ENCODE data around the gene SBF2.
A peak's percentile ranks its signal among the peaks of the same experiment; 100 is the strongest.
"Not testable (repeated sequence)": the region's sequence is repeated elsewhere in the genome, so short reads cannot be mapped to it uniquely, and the experiment has no call there.

The SBF2 gene

GRCh38 chr11:10097615-10098014, 196.4 kb downstream of the SBF2 start:
- no peak overlapping the region for H3K4me3 ChIP-seq (ENCODE audit: low read depth, low read length)
- TF ChIP-seq CTCF (IDR thresholded peaks at IDR 0.05; ENCODE audit: low read depth, low read length) (no peak), POLR2A (IDR thresholded peaks at IDR 0.05; ENCODE audit: extremely low read depth, insufficient read length) (no peak), MYC (IDR thresholded peaks at IDR 0.05; ENCODE audit: low read depth, low read length) (no peak), MAX (IDR thresholded peaks at IDR 0.05; ENCODE audit: low read depth, low read length) (no peak)
- DNase-seq (ENCODE audit: low read depth): no peak

- no peak overlapping the region for H3K4me3 ChIP-seq (ENCODE audit: low read depth, low read length)
- DNase-seq (ENCODE audit: low read depth): no peak
- TF ChIP-seq CTCF (IDR thresholded peaks at IDR 0.05; ENCODE audit: low read depth, low read length) (no peak), MYC (IDR thresholded peaks at IDR 0.05; ENCODE audit: low read depth, low read length) (no peak), POLR2A (IDR thresholded peaks at IDR 0.05; ENCODE audit: extremely low read depth, insufficient read length) (no peak), MAX (IDR thresholded peaks at IDR 0.05; ENCODE audit: low read depth, low read length) (no peak)
Measured at GRCh38 chr11:10096987-10097386, 197.0 kb downstream of the SBF2 start.

- H3K4me3 ChIP-seq (ENCODE audit: low read depth, low read length): no peak overlapping the region
- DNase-seq (ENCODE audit: low read depth): no peak
- TF ChIP-seq CTCF (IDR thresholded peaks at IDR 0.05; ENCODE audit: low read depth, low read length) (no peak), MYC (IDR thresholded peaks at IDR 0.05; ENCODE audit: low read depth, low read length) (no peak), MAX (IDR thresholded peaks at IDR 0.05; ENCODE audit: low read depth, low read length) (no peak), POLR2A (IDR thresholded peaks at IDR 0.05; ENCODE audit: extremely low read depth, insufficient read length) (no peak)
Measured at GRCh38 chr11:10095412-10096208, 198.4 kb downstream of the SBF2 start.

GRCh38 chr11:10092426-10092825, 201.6 kb downstream of the SBF2 start:
- H3K4me3 ChIP-seq (ENCODE audit: low read depth, low read length): no peak overlapping the region
- TF ChIP-seq MAX (IDR thresholded peaks at IDR 0.05; ENCODE audit: low read depth, low read length): no peak
- TF ChIP-seq MYC (IDR thresholded peaks at IDR 0.05; ENCODE audit: low read depth, low read length): no peak
- TF ChIP-seq POLR2A (IDR thresholded peaks at IDR 0.05; ENCODE audit: extremely low read depth, insufficient read length): no peak
- TF ChIP-seq CTCF (IDR thresholded peaks at IDR 0.05; ENCODE audit: low read depth, low read length): no peak
- DNase-seq (ENCODE audit: low read depth): no peak

GRCh38 chr11:10091314-10092045, 202.5 kb downstream of the SBF2 start:
- no peak overlapping the region for H3K4me3 ChIP-seq (ENCODE audit: low read depth, low read length)
- TF ChIP-seq MYC (IDR thresholded peaks at IDR 0.05; ENCODE audit: low read depth, low read length) (no peak), MAX (IDR thresholded peaks at IDR 0.05; ENCODE audit: low read depth, low read length) (no peak), POLR2A (IDR thresholded peaks at IDR 0.05; ENCODE audit: extremely low read depth, insufficient read length) (no peak), CTCF (IDR thresholded peaks at IDR 0.05; ENCODE audit: low read depth, low read length) (no peak)
- peak; percentile 46 for DNase-seq (ENCODE audit: low read depth)

- H3K4me3 ChIP-seq (ENCODE audit: low read depth, low read length); DNase-seq (ENCODE audit: low read depth): not testable (repeated sequence)
Measured at GRCh38 chr11:10087923-10088225, 206.1 kb downstream of the SBF2 start.
